Measurements from ENCODE around the gene SLC7A6.

Gene SLC7A6

DNA sequence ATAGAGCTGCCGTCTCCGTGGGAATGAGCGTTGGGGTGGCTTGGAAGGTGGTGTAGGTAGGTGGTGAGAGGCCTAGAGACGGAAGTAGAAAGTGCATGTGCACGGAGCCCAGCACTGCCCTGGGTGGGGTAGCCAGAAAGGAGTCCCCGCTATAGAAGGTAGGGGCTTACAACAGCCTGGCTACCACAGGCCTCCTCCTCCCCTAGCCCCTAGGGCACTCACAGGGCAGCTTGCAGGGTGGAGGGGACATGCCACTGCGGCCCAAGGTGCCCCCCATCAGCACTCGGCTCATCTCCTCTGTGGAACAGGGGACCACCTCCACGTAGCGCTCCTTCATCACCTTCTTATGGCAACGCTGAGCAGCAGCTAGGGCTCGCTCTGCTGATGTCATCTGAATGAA, 33.4 kb upstream of the SLC7A6 start:
- Mint-ChIP-seq H3K36me3 (ENCODE audit: low read depth) (peaks cover 62% of the 10 kb centered on the region), H3K9me3 (no peaks in the 10 kb centered on the region), H3K27me3 (peaks cover 16% of the 10 kb centered on the region), H3K4me1 (ENCODE audit: low read depth) (peaks cover 29% of the 10 kb centered on the region), H3K27ac (no peak overlapping the region), H3K4me3 (no peak overlapping the region)
- intact Hi-C loops (cut with micrococcal nuclease) = no loop called here

DNA sequence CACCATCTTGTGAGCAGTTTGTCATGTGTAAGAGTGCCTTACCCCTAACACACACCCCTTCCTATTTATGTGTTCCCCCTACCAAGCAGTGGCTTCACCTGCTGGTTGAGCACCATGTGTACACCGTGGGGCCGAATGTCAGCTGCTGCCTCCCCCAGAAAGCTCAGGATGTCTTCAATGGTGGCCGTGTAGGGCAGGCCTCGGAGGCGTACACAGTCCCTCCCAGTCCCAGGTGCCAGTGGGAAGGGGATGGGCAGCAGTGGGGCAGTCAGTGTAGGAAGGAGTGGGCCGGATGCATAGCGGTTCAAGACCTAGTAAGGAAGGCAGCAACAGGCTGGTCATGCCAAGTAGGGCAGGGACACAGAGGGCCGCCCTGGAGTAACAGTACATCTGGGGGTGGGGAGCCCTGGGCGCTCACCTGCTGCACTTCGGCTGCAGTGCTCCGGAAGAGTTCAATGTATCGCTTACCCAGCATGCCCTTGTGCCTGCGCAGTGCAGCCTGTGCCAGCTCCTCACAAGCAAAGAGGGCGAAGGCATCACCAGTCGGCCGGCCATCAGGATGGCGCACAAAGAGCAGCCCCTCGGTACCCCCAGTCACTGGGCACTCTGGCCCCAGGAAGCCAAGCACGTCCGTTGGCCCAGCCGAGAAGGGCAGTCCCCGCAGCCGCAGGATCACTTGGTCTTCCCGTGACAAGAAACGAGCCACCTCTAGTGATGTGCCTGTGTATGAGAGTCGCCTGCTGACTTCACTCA, 32.8 kb upstream of the SLC7A6 start:
- Mint-ChIP-seq H3K4me1 (ENCODE audit: low read depth) (peaks cover 35% of the 10 kb centered on the region), H3K27me3 (peaks cover 21% of the 10 kb centered on the region), H3K36me3 (ENCODE audit: low read depth) (peaks cover 56% of the 10 kb centered on the region), H3K27ac (no peak overlapping the region), H3K4me3 (no peak overlapping the region), H3K9me3 (no peaks in the 10 kb centered on the region)
- intact Hi-C loops (cut with micrococcal nuclease) = no loop called here

GRCh38 chr16:68232335-68232734, 32.0 kb upstream of the SLC7A6 start:
- H3K36me3 Mint-ChIP-seq (ENCODE audit: low read depth) = peaks cover 49% of the 10 kb centered on the region
- no peak overlapping the region for H3K4me3 Mint-ChIP-seq
- H3K9me3 Mint-ChIP-seq = no peaks in the 10 kb centered on the region
- H3K4me1 Mint-ChIP-seq (ENCODE audit: low read depth) = peaks cover 38% of the 10 kb centered on the region
- H3K27me3 Mint-ChIP-seq = peaks cover 29% of the 10 kb centered on the region
- no peak overlapping the region for H3K27ac Mint-ChIP-seq
- intact Hi-C loops (cut with micrococcal nuclease) = no loop called here

- Mint-ChIP-seq H3K36me3 (ENCODE audit: low read depth) (peaks cover 42% of the 10 kb centered on the region), H3K27me3 (peaks cover 30% of the 10 kb centered on the region), H3K4me3 (no peak overlapping the region), H3K27ac (no peak overlapping the region), H3K4me1 (ENCODE audit: low read depth) (peaks cover 35% of the 10 kb centered on the region), H3K9me3 (no peaks in the 10 kb centered on the region)
- intact Hi-C loops (cut with micrococcal nuclease) = no loop called here
Measured at GRCh38 chr16:68233085-68233834, 31.1 kb upstream of the SLC7A6 start.

GRCh38 chr16:68233835-68234187, 30.5 kb upstream of the SLC7A6 start:
- H3K4me3 Mint-ChIP-seq = no peak overlapping the region
- peaks cover 30% of the 10 kb centered on the region for H3K27me3 Mint-ChIP-seq
- peaks cover 40% of the 10 kb centered on the region for H3K36me3 Mint-ChIP-seq (ENCODE audit: low read depth)
- H3K27ac Mint-ChIP-seq = no peak overlapping the region
- H3K9me3 Mint-ChIP-seq = no peaks in the 10 kb centered on the region
- intact Hi-C loops (cut with micrococcal nuclease) = no loop called here
- peaks cover 35% of the 10 kb centered on the region for H3K4me1 Mint-ChIP-seq (ENCODE audit: low read depth)

DNA sequence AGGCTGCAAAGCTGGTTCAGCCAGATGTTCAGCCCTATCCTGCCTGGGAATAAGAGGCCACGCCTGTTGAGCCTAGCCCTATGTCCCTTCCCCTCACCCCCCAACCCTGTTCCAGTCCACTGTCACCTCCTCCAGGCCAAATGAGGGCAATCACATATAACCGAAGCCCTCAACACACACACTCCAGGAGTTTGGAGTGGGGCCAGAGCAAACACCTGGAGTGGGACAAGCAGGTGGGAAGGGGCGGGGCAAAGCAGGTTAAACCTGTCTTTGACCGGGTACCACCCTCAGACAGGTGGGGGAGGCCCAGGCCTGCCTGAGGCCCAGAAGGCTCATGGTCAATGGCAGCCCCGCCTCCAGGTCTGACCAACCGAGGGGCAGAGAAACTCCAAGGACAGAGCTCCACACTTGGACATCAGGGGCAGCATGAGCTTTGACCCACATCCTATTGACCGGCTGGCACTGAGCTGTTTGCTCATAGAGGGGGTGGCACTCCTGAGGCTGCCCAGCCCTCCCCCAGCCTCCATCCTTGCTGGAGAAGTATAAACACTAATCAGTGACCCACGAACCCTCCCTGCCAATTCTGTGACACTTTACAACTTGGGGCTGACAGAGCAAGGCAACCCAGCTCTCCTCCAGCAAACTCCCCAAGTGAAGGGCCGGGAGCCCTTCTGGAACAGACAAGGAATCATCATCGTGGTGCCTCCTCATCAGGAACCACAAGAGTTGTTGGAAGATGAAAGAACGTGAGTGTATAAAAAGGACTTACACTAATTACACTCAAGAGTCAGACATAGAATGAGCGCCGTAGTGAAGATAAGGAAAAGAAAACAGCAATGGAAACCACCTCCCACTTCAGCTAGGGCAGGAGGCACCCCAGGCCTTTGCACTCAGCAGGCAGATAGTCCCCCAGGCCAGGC, 29.9 kb upstream of the SLC7A6 start:
- Mint-ChIP-seq H3K4me1 (ENCODE audit: low read depth) (peaks cover 35% of the 10 kb centered on the region), H3K27me3 (peaks cover 30% of the 10 kb centered on the region), H3K27ac (no peak overlapping the region), H3K4me3 (no peak overlapping the region), H3K9me3 (no peaks in the 10 kb centered on the region), H3K36me3 (ENCODE audit: low read depth) (peaks cover 33% of the 10 kb centered on the region)
- intact Hi-C loops (cut with micrococcal nuclease) = no loop called here

- no peak overlapping the region for H3K27ac Mint-ChIP-seq
- peak overlapping the region; percentile 8 for H3K4me3 Mint-ChIP-seq
- peaks cover 40% of the 10 kb centered on the region for H3K4me1 Mint-ChIP-seq (ENCODE audit: low read depth)
- H3K36me3 Mint-ChIP-seq (ENCODE audit: low read depth) = peaks cover 25% of the 10 kb centered on the region
- H3K9me3 Mint-ChIP-seq = no peaks in the 10 kb centered on the region
- peaks cover 30% of the 10 kb centered on the region for H3K27me3 Mint-ChIP-seq
- intact Hi-C loops (cut with micrococcal nuclease) = no loop called here
Measured at GRCh38 chr16:68235108-68235886, 29.0 kb upstream of the SLC7A6 start.

- Mint-ChIP-seq H3K27ac (peak within 1 kb of the TSS; percentile 93), H3K4me1 (ENCODE audit: low read depth) (peaks cover 40% of the 10 kb centered on the region), H3K27me3 (peaks cover 30% of the 10 kb centered on the region)
Measured at GRCh38 chr16:68235887-68236136, 28.5 kb upstream of the SLC7A6 start, which contains the start of gene ESRP2. ESRP2 (minus strand) TSS chr16:68236127; CDS start chr16:68236045, 82 bp downstream.

DNA sequence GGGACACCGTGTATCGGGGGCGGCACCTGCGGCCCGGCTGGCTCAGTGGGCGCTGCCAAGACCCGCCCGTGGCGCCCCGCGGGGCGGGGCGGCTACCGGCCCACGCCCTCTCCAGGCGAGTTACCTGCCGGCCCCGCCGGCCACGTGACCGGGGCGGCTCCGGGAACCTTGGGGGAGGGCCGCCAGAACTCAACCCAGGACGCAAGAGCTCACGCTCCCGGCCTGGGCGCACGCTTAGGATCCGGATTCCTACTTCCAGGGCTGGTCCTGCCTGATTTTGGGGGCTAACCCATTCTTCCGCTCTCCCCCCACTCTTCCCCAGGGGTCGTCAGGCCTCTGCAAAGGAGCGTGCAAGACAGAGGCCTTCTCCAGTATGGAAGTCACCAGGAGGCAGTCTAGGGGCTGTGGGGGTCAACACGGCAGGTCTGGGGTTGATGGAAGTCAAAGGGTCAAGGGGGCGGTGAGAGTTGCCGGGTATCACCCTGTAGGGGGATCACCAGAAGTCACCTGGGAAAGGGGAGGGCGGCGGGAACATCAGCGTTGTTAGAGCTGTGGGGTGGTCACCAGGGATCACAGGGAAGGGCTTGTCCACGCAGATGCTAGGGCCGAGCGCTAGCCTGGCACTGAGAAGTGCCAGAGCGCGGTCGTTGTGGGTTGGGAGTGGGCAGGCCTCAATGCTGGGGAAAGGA, 28.0 kb upstream of the SLC7A6 start:
- Mint-ChIP-seq H3K36me3 (ENCODE audit: low read depth) (peaks cover 15% of the 10 kb centered on the region), H3K4me3 (peak overlapping the region; percentile 87), H3K4me1 (ENCODE audit: low read depth) (peaks cover 40% of the 10 kb centered on the region), H3K9me3 (no peaks in the 10 kb centered on the region), H3K27ac (no peak overlapping the region), H3K27me3 (peaks cover 30% of the 10 kb centered on the region)
- intact Hi-C loops (cut with micrococcal nuclease) = no loop called here

More at GRCh38 chr16:68235887-68236136, 28.5 kb upstream of the SLC7A6 start, which contains the start of gene ESRP2:
- Mint-ChIP-seq H3K9me3 (no peaks in the 10 kb centered on the region), H3K36me3 (ENCODE audit: low read depth) (peaks cover 20% of the 10 kb centered on the region), H3K4me3 (peak within 1 kb of the TSS; percentile 87)
- intact Hi-C loops (cut with micrococcal nuclease) = no loop called here

GRCh38 chr16:68236826-68237242, 27.5 kb upstream of the SLC7A6 start:
- Mint-ChIP-seq H3K4me3 (peak overlapping the region; percentile 87), H3K4me1 (ENCODE audit: low read depth) (peaks cover 40% of the 10 kb centered on the region), H3K36me3 (ENCODE audit: low read depth) (peaks cover 9% of the 10 kb centered on the region), H3K9me3 (no peaks in the 10 kb centered on the region), H3K27ac (peak overlapping the region; percentile 93), H3K27me3 (peaks cover 30% of the 10 kb centered on the region)
- intact Hi-C loops (cut with micrococcal nuclease) = loop anchor here (1.0 kb wide), 1 partner anchor 8 kb away; the partner anchor contains the start of gene PLA2G15

DNA sequence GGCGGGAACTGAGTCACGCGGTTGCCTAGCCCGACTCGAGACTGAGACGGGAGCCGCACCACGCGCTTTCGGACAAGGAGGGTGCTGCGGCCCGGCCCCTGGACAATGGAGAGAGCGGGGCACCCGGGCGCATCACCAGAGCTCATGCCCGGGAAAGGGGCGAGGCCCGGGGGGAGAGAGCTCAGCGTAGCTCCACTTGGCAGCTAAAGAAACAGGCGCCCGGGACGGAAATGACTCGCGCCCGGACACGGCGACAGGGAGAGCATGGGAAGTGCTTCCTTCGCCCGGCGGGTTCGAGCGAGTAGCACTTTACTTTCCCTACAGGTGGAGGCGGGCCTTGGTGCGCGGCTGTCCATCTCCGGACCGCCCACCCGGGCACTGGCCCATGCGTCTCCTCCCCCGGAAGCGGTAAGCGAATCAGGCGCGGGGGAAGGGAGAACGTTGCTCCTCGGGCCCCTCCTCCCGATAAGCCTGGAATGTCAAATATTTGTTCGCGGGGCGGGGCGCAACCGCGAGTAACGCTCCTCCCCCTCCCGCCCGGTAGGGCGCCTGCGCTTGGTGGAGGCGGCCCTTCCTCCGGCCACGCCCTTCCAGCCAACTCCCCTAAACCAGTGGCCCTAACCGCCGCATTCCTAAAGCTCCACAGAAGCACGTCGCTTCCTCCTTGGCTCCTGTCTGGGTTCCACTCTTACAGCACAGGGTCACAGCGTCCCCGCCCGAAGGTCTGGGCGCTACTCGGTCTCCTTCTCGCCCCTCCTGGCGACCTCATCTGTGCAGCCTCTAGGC, 26.9 kb upstream of the SLC7A6 start:
- intact Hi-C loops (cut with micrococcal nuclease) = loop anchor here (1.0 kb wide), 1 partner anchor 8 kb away; the partner anchor contains the start of gene PLA2G15
- Mint-ChIP-seq H3K27me3 (peaks cover 30% of the 10 kb centered on the region), H3K9me3 (no peaks in the 10 kb centered on the region), H3K36me3 (ENCODE audit: low read depth) (peaks cover 3% of the 10 kb centered on the region), H3K4me3 (peak overlapping the region; percentile 87), H3K27ac (peak overlapping the region; percentile 93), H3K4me1 (ENCODE audit: low read depth) (peaks cover 40% of the 10 kb centered on the region)

GRCh38 chr16:68238029-68238345, 26.3 kb upstream of the SLC7A6 start:
- Mint-ChIP-seq H3K4me3 (peak overlapping the region; percentile 87), H3K36me3 (ENCODE audit: low read depth) (no peaks in the 10 kb centered on the region), H3K27me3 (peaks cover 30% of the 10 kb centered on the region), H3K4me1 (ENCODE audit: low read depth) (peaks cover 40% of the 10 kb centered on the region), H3K9me3 (no peaks in the 10 kb centered on the region), H3K27ac (peak overlapping the region; percentile 93)
- intact Hi-C loops (cut with micrococcal nuclease) = no loop called here

All from dendritic cell treated with granulocyte-macrophage colony-stimulating factor and Interleukin-4, amounts not matched to agents 40 ng/mL and 50 ng/mL, for 4 days (primary cell).